ENCODE data around the gene KLF16. TPM values are rescaled to one million over a fixed set of nuclear protein-coding genes. Genes with fewer than 3 reads are reported as not detected.
A peak's percentile ranks its signal among the peaks of the same experiment; 100 is the strongest.

KLF16 gene
- total RNA-seq, 1 donor from 2014 or later = 18.9 TPM

GRCh38 chr19:1868971-1869370, 5.6 kb upstream of the KLF16 start:
- no peak for TF ChIP-seq CTCF (conservative IDR thresholded peaks at IDR 0.05)
- H3K9me3 Mint-ChIP-seq = no peaks in the 10 kb centered on the region
- no peak for DNase-seq (ENCODE audit: low read depth, low spot score)
- no peaks in the 10 kb centered on the region for H3K27me3 Mint-ChIP-seq (ENCODE audit: low read depth)
- H3K27ac Mint-ChIP-seq (ENCODE audit: unreplicated experiment) = no peak overlapping the region
- H3K36me3 Mint-ChIP-seq (ENCODE audit: low read depth) = no peaks in the 10 kb centered on the region
- H3K4me1 Mint-ChIP-seq = peaks cover 6% of the 10 kb centered on the region
- H3K4me3 Mint-ChIP-seq = peak overlapping the region; percentile 62

GRCh38 chr19:1867349-1867724, 4.0 kb upstream of the KLF16 start:
- Mint-ChIP-seq H3K27ac (ENCODE audit: unreplicated experiment) (no peak overlapping the region), H3K4me3 (peak overlapping the region; percentile 41), H3K4me1 (peaks cover 4% of the 10 kb centered on the region), H3K27me3 (ENCODE audit: low read depth) (peaks cover 2% of the 10 kb centered on the region), H3K36me3 (ENCODE audit: low read depth) (no peaks in the 10 kb centered on the region), H3K9me3 (no peaks in the 10 kb centered on the region)
- TF ChIP-seq CTCF (conservative IDR thresholded peaks at IDR 0.05) = no peak
- DNase-seq (ENCODE audit: low read depth, low spot score) = no peak

- no peaks in the 10 kb centered on the region for H3K36me3 Mint-ChIP-seq (ENCODE audit: low read depth)
- no peaks in the 10 kb centered on the region for H3K9me3 Mint-ChIP-seq
- H3K27me3 Mint-ChIP-seq (ENCODE audit: low read depth) = peaks cover 7% of the 10 kb centered on the region
- DNase-seq (ENCODE audit: low read depth, low spot score) = no peak
- H3K4me1 Mint-ChIP-seq = peaks cover 9% of the 10 kb centered on the region
- H3K4me3 Mint-ChIP-seq = peak overlapping the region; percentile 68
- TF ChIP-seq CTCF (conservative IDR thresholded peaks at IDR 0.05) = no peak
- H3K27ac Mint-ChIP-seq (ENCODE audit: unreplicated experiment) = no peak overlapping the region
Measured at GRCh38 chr19:1866693-1867348, 3.4 kb upstream of the KLF16 start.

DNA sequence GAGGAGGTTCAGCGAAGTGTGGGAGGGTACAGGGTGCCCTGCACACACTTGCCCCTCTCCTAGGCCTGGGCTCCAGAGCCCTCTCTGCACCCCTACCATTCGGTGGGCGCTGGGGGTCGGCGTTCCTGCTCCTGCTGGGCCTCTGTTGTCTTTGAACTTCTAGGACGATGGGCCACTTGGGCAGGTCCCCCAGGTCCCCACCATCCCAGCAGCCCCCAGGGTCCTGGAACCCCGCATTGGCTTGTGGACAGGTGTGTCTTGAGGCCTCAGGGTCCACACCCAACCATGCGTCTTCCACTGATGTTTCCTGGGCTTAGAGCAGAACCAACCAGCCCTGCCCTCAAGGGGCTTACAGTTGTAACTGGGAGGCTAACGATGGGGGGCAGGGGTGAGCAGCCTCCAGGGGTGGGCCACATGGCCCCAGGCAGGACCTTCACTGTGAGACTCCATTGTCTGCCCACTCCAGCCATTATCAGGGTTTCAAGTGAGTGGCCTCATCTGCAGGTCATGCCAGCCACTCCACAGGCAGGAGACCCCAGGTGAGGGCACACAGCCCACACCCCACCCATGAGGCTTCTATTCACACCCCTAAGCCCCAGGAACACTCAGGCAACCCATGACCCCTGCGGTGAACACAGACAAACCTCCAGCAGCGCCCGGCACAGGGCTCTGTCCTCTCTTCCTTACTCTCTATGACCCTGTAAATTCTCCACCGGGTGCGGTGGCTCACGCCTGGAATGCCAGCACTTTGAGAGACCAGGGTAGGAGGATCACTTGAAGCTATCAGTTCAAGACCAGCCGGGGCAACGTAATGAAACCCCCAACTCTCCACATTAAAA, 2.0 kb upstream of the KLF16 start:
- no peak overlapping the region for H3K27ac Mint-ChIP-seq (ENCODE audit: unreplicated experiment)
- DNase-seq (ENCODE audit: low read depth, low spot score) = no peak
- no peak for TF ChIP-seq CTCF (conservative IDR thresholded peaks at IDR 0.05)
- no peaks in the 10 kb centered on the region for H3K9me3 Mint-ChIP-seq
- peaks cover 17% of the 10 kb centered on the region for H3K4me1 Mint-ChIP-seq
- no peaks in the 10 kb centered on the region for H3K36me3 Mint-ChIP-seq (ENCODE audit: low read depth)
- peaks cover 21% of the 10 kb centered on the region for H3K27me3 Mint-ChIP-seq (ENCODE audit: low read depth)
- H3K4me3 Mint-ChIP-seq = peak overlapping the region; percentile 81

DNA sequence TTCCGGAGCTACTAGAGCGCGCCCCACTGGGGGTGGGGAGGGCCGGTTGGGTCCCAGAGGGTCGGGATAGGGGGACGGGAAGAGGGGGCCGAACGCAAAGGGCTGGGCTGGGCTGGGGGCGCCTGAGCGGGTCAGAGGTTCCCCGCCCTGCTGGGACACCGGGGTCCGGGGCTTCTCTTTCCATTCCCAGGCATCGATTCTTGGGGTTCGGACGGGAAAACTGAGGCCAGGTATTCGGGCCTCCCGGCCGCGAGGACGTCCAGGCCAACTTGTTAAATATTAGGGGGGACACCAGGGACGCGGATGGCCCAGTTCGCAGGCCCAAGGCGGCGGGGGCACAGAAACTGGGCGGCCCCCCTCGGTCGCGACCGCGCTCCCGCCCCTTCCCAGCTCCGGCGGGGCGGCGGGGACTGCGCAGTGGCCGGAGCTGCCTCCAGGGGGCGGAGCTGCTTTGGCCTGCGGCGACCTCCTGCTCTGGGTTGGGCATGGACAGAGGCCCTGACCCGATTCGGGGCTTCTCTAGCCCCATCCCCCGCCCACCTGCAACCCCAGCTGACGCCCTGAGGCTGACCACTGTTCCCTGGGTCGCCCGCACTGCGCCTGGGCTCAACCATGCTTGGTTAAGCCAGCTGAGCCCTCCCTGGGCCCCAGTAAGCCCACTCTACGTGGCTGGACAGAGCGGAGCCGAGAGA, 1.2 kb upstream of the KLF16 start:
- TF ChIP-seq CTCF (conservative IDR thresholded peaks at IDR 0.05) = peak; percentile 83
- no peaks in the 10 kb centered on the region for H3K36me3 Mint-ChIP-seq (ENCODE audit: low read depth)
- H3K9me3 Mint-ChIP-seq = no peaks in the 10 kb centered on the region
- no peak overlapping the region for H3K27ac Mint-ChIP-seq (ENCODE audit: unreplicated experiment)
- H3K4me3 Mint-ChIP-seq = peak overlapping the region; percentile 81
- peaks cover 17% of the 10 kb centered on the region for H3K4me1 Mint-ChIP-seq
- peak; percentile 81 for DNase-seq (ENCODE audit: low read depth, low spot score)
- H3K27me3 Mint-ChIP-seq (ENCODE audit: low read depth) = peaks cover 21% of the 10 kb centered on the region
